Activated naive CD4-positive, alpha-beta T cell treated with anti-CD3 and anti-CD28 coated beads, Interleukin-2, amount 50 U/mL, for 24 hours (primary cell): ENCODE measurements around the gene TGFBR3.

ENCODE experiments used
- H3K27ac Mint-ChIP-seq: one replicate; pipeline ENCODE4 v1.8.0; 2021; ENCODE audit warnings: mild to moderate bottlenecking, mixed read lengths
- H3K27me3 Mint-ChIP-seq: one replicate; pipeline ENCODE4 v1.8.0; 2021; ENCODE audit warnings: mixed read lengths
- H3K36me3 Mint-ChIP-seq: one replicate; pipeline ENCODE4 v1.8.0; 2021; ENCODE audit warnings: mixed read lengths
- H3K4me1 Mint-ChIP-seq: one replicate; pipeline ENCODE4 v1.8.0; 2021; ENCODE audit warnings: mixed read lengths
- H3K4me3 Mint-ChIP-seq: one replicate; pipeline ENCODE4 v1.8.0; 2021; ENCODE audit warnings: mild to moderate bottlenecking, mixed read lengths
- H3K9me3 Mint-ChIP-seq: one replicate; pipeline ENCODE4 v1.8.0; 2021; ENCODE audit warnings: mixed read lengths

The TGFBR3 gene

DNA sequence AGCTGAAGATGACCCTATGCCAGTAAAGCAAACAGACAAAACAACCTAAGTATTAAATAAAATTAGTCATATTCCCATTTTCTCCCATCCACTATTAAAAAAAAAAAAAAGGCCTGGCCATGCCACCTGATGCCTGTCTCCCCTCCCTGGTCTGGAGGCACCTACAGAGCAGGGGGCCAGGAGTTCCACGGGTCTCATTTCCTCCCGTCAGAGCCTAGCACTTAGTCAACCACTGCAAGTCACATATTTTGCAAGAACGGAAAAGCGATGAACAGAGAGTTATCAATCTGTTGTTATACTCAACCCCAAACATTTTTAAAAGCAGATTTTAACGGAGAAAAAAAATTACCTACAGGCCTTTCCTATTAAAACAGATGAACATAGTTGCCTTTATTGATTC, 59.3 kb downstream of the TGFBR3 start:
- peaks cover 35% of the 10 kb centered on the region for H3K4me1 Mint-ChIP-seq
- no peak overlapping the region for H3K4me3 Mint-ChIP-seq
- H3K27me3 Mint-ChIP-seq = no peaks in the 10 kb centered on the region
- no peak overlapping the region for H3K27ac Mint-ChIP-seq
- peaks cover 2% of the 10 kb centered on the region for H3K36me3 Mint-ChIP-seq
- H3K9me3 Mint-ChIP-seq = no peaks in the 10 kb centered on the region

DNA sequence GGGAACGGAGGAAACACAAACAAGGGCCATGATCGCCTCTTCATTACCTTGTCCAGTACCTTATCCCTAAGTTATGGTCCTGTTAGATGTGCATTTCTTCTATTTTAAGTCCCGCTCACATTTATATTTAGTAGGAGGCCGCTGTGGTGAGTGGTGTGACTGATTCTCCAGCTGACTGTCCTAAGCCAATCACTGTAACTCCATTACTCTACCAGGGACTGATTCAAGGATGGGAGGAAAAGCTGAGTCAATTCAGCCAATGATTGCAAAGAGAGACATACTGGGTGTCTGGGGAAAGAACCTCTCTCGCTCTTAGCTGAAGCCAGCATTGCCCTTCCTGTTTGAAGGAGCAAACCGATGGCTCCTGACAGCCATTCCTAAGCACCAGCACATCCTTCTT, 59.7 kb downstream of the TGFBR3 start:
- no peaks in the 10 kb centered on the region for H3K9me3 Mint-ChIP-seq
- peaks cover 36% of the 10 kb centered on the region for H3K4me1 Mint-ChIP-seq
- H3K4me3 Mint-ChIP-seq = no peak overlapping the region
- peak overlapping the region; percentile 59 for H3K27ac Mint-ChIP-seq
- peaks cover 3% of the 10 kb centered on the region for H3K36me3 Mint-ChIP-seq
- no peaks in the 10 kb centered on the region for H3K27me3 Mint-ChIP-seq

DNA sequence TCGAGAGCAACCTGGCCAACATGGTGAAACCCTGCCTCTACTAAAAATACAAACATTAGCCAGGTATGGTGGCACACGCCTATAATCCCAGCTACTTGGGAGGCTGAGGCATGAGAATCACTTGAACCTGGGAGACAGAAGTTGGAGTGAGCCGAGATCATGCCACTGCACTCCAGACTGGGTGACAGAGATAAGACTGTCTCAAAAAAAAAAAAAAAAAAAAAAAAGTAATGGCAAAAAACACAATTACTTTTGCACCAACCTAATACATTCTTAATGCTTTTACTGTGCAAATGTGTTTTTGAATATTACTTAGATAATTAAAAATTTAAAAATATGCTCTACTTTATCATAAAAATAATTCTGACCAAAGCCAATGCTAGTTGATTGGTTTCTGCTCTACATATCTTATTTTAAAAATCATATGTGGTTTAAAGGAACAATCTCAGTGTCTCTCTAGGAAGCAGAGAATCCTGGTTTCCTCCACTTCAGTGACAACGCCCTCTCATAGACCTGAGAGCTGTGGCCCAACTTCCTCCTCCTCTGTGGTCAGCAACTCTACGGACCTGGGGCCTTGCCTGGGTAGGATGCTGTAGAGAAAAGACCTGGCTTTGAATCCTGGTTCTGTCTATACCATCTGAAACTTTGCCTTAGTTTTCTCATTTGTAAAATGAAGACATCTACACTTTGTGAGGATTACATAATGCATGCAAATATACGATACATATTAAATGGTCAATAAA, 64.7 kb downstream of the TGFBR3 start:
- no peaks in the 10 kb centered on the region for H3K9me3 Mint-ChIP-seq
- H3K27me3 Mint-ChIP-seq = no peaks in the 10 kb centered on the region
- no peak overlapping the region for H3K4me3 Mint-ChIP-seq
- peaks cover 3% of the 10 kb centered on the region for H3K36me3 Mint-ChIP-seq
- H3K4me1 Mint-ChIP-seq = peaks cover 24% of the 10 kb centered on the region
- H3K27ac Mint-ChIP-seq = no peak overlapping the region

DNA sequence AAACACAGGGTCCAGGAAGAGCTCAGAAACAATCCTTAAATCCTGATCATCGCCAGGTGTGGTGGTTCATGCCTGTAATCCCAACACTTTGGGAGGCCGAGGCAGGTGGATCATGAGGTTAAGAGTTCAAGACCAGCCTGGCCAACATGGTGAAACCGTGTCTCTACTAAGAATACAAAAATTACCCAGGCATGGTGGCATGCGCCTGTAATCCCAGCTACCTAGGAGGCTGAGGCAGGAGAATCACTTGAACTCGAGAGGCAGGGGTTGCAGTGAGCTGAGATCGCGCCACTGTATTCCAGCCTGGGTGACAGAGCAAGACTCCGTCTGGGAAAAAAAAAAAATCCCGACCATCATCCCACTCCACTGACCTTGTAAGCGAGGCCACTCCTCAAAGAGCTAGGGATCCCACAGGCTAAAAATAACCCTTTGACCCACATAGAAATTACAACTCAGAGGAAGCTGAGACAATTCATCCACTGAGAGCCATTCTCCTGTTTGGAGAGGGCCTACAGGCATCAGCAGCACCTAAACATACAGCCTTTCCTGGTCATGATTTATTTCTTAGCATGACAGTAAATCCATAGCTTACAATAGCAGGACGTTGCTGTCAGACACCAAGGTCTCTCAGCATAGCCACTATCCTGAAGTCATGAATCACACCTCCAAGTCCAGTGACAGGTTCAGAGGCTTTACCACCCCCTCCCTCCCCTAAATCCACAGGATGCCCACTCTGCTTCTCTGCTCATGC, 66.7 kb downstream of the TGFBR3 start:
- no peak overlapping the region for H3K27ac Mint-ChIP-seq

DNA sequence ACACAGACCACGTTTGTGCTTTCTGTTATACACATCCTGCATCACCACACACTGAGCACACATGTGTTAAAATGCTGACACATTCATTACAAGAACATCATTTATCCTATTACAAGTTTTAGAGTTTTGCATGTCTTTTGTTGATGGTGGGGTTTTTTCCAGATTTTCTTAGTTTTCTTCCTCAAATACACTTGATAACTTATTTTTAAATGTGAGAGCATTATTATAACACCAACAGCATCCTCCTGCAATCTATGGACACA, 67.3 kb downstream of the TGFBR3 start:
- H3K27me3 Mint-ChIP-seq = no peaks in the 10 kb centered on the region
- no peak overlapping the region for H3K4me3 Mint-ChIP-seq
- no peaks in the 10 kb centered on the region for H3K9me3 Mint-ChIP-seq
- H3K36me3 Mint-ChIP-seq = peaks cover 3% of the 10 kb centered on the region
- H3K4me1 Mint-ChIP-seq = peaks cover 34% of the 10 kb centered on the region
- H3K27ac Mint-ChIP-seq = no peak overlapping the region

More for the DNA sequence above, 66.7 kb downstream of the TGFBR3 start:
- Mint-ChIP-seq H3K4me3 (no peak overlapping the region), H3K9me3 (no peaks in the 10 kb centered on the region), H3K36me3 (peaks cover 3% of the 10 kb centered on the region), H3K4me1 (peaks cover 28% of the 10 kb centered on the region), H3K27me3 (no peaks in the 10 kb centered on the region)

DNA sequence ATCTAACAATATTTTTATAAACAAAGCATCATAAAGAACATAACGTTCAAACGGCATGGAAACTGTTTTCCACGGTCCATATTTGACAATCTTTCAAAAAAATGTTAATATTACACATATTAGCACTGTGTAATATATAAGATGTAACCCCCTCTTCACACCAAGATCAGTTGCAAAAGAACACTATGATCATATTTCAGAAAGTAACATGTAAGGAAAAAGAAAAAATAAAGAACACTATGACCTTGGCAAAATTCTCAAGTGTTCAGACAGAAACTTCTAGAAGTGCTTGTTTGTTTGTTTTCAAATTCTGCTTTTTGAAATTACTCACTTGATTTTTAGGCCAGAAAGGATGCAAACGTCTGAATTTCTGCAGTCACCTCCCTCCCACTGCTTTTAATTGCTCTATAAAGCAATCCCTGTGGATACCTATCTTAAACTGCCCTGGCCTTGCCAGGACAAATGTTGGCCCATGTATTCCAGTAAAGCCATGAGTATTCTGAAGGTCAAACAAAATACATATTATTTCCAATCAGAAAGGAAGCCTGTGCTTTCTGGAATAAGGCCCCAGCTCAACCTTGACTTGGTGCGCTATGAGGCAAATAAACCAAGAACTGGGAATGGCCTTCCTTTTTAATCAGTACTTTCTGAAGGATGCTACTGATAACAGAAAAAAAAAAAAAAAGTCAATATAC, 68.6 kb downstream of the TGFBR3 start:
- H3K27ac Mint-ChIP-seq = no peak overlapping the region
- no peaks in the 10 kb centered on the region for H3K9me3 Mint-ChIP-seq
- H3K27me3 Mint-ChIP-seq = no peaks in the 10 kb centered on the region
- peaks cover 1% of the 10 kb centered on the region for H3K36me3 Mint-ChIP-seq
- H3K4me3 Mint-ChIP-seq = no peak overlapping the region
- H3K4me1 Mint-ChIP-seq = peaks cover 41% of the 10 kb centered on the region

DNA sequence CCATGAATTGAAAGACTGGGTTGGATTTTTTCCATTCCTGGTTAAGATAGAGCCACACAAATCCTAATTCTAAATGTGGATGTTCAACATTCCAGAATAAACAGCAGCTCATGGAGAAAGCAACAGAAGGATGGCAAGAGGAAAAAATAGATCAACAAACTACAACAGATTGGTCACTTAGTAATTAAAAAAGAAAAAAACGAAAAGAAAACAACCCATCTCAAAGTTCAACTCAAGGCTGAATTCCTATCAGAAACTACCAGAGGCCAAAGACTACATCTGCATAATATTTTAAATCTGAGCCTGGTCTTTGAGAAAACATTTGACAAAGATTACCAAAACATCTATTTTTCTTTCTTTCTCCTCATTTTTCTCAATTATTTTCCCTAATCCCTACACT, 69.9 kb downstream of the TGFBR3 start:
- H3K9me3 Mint-ChIP-seq = no peaks in the 10 kb centered on the region
- no peaks in the 10 kb centered on the region for H3K27me3 Mint-ChIP-seq
- H3K4me3 Mint-ChIP-seq = no peak overlapping the region
- H3K36me3 Mint-ChIP-seq = no peaks in the 10 kb centered on the region
- H3K4me1 Mint-ChIP-seq = peaks cover 43% of the 10 kb centered on the region
- no peak overlapping the region for H3K27ac Mint-ChIP-seq

DNA sequence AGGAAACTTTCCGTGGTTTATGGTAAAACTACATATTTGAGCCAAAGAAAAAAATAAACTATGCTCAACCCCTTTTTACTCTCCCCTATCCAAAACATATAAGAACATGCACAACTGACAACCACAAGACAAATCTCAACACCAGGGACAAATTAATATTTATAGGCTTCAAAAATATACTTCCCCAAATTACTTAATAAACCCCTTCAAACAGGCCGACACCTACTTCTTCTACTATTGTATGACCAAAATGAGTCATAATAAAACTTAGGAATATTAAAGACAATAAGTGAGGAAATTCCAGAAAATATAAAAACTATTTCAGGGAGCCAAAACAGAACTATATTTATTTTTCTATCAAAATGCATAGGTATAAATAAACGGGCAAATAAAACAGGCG, 71.5 kb downstream of the TGFBR3 start:
- Mint-ChIP-seq H3K9me3 (no peaks in the 10 kb centered on the region), H3K4me3 (no peak overlapping the region), H3K36me3 (no peaks in the 10 kb centered on the region), H3K27ac (no peak overlapping the region), H3K4me1 (peaks cover 50% of the 10 kb centered on the region), H3K27me3 (no peaks in the 10 kb centered on the region)

DNA sequence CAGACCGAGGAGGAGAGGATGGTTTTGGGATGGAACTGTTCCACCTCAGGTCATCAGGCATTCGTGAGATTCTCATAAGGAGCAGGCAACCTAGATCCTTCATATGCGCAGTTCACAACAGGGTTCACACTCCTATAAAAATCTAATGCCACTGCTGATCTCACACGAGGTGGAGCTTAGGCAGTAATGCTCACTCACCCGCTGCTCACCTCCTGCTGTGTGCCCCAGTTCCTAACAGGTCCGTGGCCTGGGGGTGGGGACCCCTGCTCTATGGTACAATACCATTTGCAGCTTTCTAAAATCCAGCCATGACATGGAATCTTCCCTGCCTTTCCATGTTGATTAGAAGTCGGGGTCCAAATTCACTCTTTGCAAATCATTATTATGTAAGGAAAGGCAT, 72.1 kb downstream of the TGFBR3 start:
- H3K9me3 Mint-ChIP-seq = no peaks in the 10 kb centered on the region
- H3K36me3 Mint-ChIP-seq = no peaks in the 10 kb centered on the region
- no peaks in the 10 kb centered on the region for H3K27me3 Mint-ChIP-seq
- H3K4me3 Mint-ChIP-seq = no peak overlapping the region
- H3K4me1 Mint-ChIP-seq = peaks cover 55% of the 10 kb centered on the region
- H3K27ac Mint-ChIP-seq = no peak overlapping the region

DNA sequence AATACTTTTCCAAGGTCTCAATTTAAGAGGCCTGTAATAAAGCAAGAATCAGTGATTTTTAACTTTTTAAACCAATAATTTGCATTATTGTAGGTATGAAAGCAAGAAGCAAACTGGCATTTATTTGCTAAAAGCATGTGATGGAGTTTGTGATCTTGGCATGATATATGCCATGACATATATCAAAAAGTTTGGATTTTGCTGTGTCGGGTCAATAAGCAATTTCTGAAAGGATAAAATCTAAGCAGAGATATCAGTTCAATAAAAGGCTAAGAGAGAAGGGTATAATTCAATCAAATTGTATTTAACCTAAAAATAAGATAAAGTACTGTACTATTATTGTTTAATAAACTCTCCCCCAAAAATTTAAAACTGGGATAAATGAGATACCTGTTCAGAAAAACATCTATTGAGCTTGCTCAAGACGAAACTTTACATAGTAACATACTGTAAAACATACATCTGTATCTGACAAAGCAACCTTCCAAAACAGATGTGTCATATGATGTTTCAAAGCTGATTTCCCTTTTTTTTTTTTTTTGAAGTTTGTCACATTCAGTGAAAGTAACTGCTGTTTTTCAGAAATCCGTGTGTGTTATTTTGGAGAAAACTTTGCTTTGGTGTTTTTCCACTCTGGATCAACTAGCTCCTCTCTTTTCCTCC, 74.5 kb downstream of the TGFBR3 start:
- Mint-ChIP-seq H3K27ac (peak overlapping the region; percentile 20), H3K9me3 (no peaks in the 10 kb centered on the region), H3K4me1 (peaks cover 54% of the 10 kb centered on the region), H3K4me3 (no peak overlapping the region), H3K36me3 (no peaks in the 10 kb centered on the region), H3K27me3 (no peaks in the 10 kb centered on the region)

DNA sequence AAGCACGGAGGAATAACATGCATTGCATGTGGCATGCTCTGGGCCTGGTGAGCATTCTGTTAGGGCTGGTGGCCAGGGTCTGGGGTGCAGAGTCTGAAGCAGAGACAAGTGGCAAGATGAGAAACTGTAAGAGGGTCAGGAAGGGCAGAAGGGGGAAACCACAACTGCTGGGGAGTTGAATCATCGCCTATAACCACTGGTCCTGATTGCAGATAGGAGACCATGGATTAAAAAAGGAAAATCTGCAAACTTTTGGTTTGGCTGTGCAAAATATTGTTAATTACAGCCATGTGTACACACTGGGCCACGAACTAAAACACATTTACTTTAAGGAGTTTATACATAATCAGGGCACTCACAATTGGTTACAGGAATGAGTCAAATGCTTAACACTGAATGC, 76.6 kb downstream of the TGFBR3 start:
- no peaks in the 10 kb centered on the region for H3K9me3 Mint-ChIP-seq
- no peaks in the 10 kb centered on the region for H3K36me3 Mint-ChIP-seq
- peak overlapping the region; percentile 24 for H3K27ac Mint-ChIP-seq
- H3K4me1 Mint-ChIP-seq = peaks cover 73% of the 10 kb centered on the region
- peak overlapping the region; percentile 5 for H3K4me3 Mint-ChIP-seq
- H3K27me3 Mint-ChIP-seq = no peaks in the 10 kb centered on the region

DNA sequence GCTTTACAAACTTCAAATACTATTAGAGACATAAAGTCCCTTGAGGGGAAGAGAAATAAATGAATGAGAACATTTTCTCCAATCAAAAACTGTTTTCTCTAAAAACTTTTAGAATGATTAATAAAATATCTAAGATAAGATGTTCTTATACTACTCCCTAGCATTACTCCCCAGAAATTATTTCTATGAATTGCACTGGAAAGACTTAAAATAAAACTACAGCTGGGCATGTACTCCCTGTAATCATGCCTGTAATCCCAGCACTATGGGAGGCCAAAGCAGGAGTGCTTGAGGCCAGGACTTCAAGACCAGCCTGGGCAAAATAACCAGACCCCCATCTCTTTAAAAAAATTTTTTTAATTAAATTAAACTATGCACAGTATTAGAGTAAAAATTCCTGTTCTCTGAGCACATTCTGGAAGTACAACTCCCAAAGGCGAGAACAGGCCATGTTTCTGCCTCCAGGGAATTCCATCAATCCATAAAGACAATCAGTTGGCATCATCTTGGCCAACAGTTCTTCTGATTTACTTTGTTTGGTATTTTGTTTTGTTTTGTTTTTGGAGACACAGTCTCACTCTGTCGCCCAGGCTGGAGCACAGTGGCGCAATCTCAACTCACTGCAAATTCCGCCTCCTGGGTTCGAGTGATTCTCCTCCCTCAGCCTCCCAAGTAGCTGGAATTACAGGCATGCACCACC, 77.9 kb downstream of the TGFBR3 start:
- Mint-ChIP-seq H3K4me1 (peaks cover 73% of the 10 kb centered on the region), H3K36me3 (peaks cover under 1% of the 10 kb centered on the region), H3K27me3 (no peaks in the 10 kb centered on the region), H3K27ac (no peak overlapping the region), H3K9me3 (no peaks in the 10 kb centered on the region), H3K4me3 (no peak overlapping the region)

DNA sequence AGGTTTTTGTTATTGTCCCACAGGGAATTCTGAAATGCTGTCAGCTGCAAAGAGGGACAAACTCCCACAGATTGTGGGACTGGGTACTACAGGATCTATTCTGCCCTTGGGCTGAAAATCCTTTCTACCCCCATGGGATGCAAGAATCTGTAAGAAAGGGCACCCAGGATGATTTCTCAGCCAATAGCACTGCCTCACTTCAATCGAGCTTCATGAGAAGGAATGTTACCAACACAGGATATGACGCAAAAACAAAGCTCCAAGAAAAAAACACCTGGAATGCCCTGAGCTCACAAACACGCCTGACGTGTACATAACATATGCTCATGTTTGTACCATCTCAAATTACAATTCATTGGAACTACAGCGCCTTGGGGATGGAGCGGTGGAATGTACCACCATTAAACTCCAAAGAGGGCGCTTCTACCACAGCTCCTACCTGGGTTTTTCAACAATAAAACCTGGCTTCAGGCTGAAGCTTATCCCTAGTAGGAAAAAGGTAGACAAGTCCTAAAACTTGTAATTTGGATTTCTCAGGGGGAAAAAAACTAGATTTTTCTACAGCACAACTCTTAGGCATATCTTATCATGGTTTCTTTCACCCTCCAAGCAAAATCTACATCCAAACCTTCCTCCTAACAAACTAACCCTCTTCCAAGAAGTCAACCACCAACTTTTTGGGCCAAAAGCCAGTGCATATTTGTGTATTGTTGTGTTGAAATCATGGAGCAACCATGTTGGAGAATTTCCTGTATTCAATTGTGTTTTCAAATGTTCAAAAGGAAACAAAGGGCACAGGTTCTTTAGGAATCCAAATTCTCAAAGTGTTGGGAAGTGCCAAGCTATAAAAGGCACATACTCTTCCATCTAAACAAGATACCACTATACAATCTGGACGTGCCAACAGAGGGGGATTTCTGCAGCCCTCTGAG, 78.9 kb downstream of the TGFBR3 start:
- H3K4me3 Mint-ChIP-seq = no peak overlapping the region
- peaks cover 74% of the 10 kb centered on the region for H3K4me1 Mint-ChIP-seq
- no peaks in the 10 kb centered on the region for H3K9me3 Mint-ChIP-seq
- H3K36me3 Mint-ChIP-seq = peaks cover 5% of the 10 kb centered on the region
- H3K27ac Mint-ChIP-seq = no peak overlapping the region
- no peaks in the 10 kb centered on the region for H3K27me3 Mint-ChIP-seq

DNA sequence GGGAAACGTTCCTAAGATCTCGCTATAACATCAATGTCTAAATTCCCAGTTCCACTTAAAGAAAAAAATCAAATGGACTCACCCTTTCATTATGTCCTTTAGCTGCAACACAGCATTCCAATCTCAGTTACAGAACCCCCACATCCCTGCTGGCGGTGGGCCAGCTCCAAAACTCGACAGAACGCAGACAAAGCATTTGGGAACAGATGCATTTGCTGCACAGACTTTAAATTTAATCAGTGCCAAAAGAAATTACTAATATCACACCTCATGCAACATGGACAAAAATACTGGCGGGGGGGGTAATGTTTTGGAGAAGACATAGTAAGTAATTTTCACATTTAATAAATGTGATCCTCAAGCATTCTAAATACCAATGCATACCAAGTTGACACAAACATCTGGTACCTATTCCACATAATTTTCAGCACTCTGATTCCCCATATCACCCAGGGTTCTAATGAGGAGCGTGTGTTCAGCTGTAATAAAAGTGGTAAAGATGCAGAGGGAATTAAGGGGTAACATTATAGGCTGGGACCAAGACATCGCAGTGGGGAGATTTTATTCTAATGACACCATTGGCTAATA, 79.7 kb downstream of the TGFBR3 start:
- peaks cover 71% of the 10 kb centered on the region for H3K4me1 Mint-ChIP-seq
- peaks cover 5% of the 10 kb centered on the region for H3K36me3 Mint-ChIP-seq
- no peak overlapping the region for H3K4me3 Mint-ChIP-seq
- no peaks in the 10 kb centered on the region for H3K27me3 Mint-ChIP-seq
- H3K9me3 Mint-ChIP-seq = no peaks in the 10 kb centered on the region
- peak overlapping the region; percentile 15 for H3K27ac Mint-ChIP-seq
